ENCODE results near the gene KTN1.

KTN1 gene

DNA sequence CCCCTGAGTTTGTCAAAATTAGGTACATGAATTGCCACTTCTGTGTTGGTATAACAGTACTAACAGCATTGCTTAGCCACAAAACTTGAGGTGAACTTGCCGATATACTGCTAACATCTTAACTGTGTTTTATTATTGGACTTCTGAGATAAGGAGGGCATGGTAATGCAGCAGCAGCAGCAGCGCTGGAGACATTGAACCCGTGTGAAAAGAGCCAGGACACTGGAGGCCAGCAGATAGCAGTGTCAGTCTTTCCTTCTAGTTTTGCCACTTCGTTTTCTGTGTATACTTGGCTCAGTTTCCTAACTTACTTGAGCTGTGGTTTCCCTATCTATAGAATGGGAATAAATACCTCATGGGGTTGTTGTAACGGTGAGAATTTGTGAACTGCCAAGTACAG lies 82.7 kb downstream of the KTN1 start:
- H3F3A ChIP-seq (ENCODE audit: insufficient read depth) = no peaks in the 10 kb centered on the region
- H3K9me2 ChIP-seq (replicated peaks; ENCODE audit: insufficient read depth, low read length) = no peaks in the 10 kb centered on the region
- H3K27ac ChIP-seq (ENCODE audit: low read depth, low read length) = no peak overlapping the region
- no peaks in the 10 kb centered on the region for H4K20me1 ChIP-seq (ENCODE audit: low read depth, low read length)
- H3K36me3 ChIP-seq (ENCODE audit: low read length) = peaks cover 42% of the 10 kb centered on the region
- H3K79me2 ChIP-seq (ENCODE audit: insufficient read depth, low read length) = no peaks in the 10 kb centered on the region
- H3K4me3 ChIP-seq (ENCODE audit: insufficient read depth, low read length, poor library complexity, severe bottlenecking) = no peak overlapping the region
- H3K9me3 ChIP-seq (ENCODE audit: insufficient read depth, low read length) = no peaks in the 10 kb centered on the region
- H2AFZ ChIP-seq (ENCODE audit: low read depth, low read length, severe bottlenecking) = no peak overlapping the region
- no peak overlapping the region for H3K4me2 ChIP-seq (ENCODE audit: low read depth, low read length, poor library complexity, severe bottlenecking)
- no peaks in the 10 kb centered on the region for H3K27me3 ChIP-seq (ENCODE audit: low read length)
- TF ChIP-seq EZH2phosphoT487 (conservative IDR thresholded peaks at IDR 0.05; ENCODE audit: low read length) = no peak
- TF ChIP-seq, protein P1, sequence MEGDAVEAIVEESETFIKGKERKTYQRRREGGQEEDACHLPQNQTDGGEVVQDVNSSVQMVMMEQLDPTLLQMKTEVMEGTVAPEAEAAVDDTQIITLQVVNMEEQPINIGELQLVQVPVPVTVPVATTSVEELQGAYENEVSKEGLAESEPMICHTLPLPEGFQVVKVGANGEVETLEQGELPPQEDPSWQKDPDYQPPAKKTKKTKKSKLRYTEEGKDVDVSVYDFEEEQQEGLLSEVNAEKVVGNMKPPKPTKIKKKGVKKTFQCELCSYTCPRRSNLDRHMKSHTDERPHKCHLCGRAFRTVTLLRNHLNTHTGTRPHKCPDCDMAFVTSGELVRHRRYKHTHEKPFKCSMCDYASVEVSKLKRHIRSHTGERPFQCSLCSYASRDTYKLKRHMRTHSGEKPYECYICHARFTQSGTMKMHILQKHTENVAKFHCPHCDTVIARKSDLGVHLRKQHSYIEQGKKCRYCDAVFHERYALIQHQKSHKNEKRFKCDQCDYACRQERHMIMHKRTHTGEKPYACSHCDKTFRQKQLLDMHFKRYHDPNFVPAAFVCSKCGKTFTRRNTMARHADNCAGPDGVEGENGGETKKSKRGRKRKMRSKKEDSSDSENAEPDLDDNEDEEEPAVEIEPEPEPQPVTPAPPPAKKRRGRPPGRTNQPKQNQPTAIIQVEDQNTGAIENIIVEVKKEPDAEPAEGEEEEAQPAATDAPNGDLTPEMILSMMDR (IDR thresholded peaks at IDR 0.05; ENCODE audit: insufficient read depth, low read length, poor library complexity, severe bottlenecking) = no peak
- no peak overlapping the region for H3K9ac ChIP-seq (ENCODE audit: low read length)

DNA sequence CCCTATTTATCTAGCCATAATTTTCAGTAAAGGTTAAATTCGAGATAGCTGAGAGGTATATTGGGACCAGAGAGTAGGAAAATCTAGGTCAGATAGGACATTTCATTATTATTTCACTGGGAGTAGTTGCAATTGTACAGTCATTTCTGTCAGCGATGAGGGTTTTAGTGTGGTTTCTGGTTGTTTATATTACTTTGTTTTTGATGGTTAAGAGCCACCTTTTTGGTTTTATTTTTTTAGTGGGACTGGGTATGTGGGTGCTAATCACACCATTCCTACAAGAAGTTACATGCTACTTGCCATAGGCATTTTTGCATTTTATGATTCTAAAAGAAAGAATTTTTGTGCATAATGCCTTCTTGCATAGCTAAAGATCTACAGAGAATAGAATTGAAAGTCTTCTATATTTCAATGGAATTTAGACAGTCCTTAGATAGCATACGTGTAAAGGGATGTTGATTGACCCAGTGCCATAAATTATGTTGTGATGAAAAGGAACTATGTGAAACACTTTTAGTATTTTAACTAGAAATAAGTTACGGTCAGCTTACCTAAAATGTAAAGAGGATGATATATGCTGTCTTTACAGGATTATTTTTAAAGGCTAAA lies 85.2 kb downstream of the KTN1 start:
- Histone ChIP-seq H3K4me2 (ENCODE audit: low read depth, low read length, poor library complexity, severe bottlenecking) (no peak overlapping the region), H3K27ac (ENCODE audit: low read depth, low read length) (no peak overlapping the region), H4K20me1 (ENCODE audit: low read depth, low read length) (no peaks in the 10 kb centered on the region; the same call in 1 of the 2 replicates), H3K9ac (ENCODE audit: low read length) (no peak overlapping the region), H3K9me2 (replicated peaks; ENCODE audit: insufficient read depth, low read length) (no peaks in the 10 kb centered on the region), H3K36me3 (ENCODE audit: low read length) (peaks cover 27% of the 10 kb centered on the region; the same call in 1 of the 2 replicates), H3K79me2 (ENCODE audit: insufficient read depth, low read length) (no peaks in the 10 kb centered on the region), H3K9me3 (ENCODE audit: insufficient read depth, low read length) (no peaks in the 10 kb centered on the region), H3K4me3 (ENCODE audit: insufficient read depth, low read length, poor library complexity, severe bottlenecking) (no peak overlapping the region), H3F3A (ENCODE audit: insufficient read depth) (no peaks in the 10 kb centered on the region), H2AFZ (ENCODE audit: low read depth, low read length, severe bottlenecking) (no peak overlapping the region), H3K27me3 (ENCODE audit: low read length) (no peaks in the 10 kb centered on the region)
- no peak for TF ChIP-seq EZH2phosphoT487 (conservative IDR thresholded peaks at IDR 0.05; ENCODE audit: low read length)
- TF ChIP-seq, protein P1 (IDR thresholded peaks at IDR 0.05; ENCODE audit: insufficient read depth, low read length, poor library complexity, severe bottlenecking) = no peak

DNA sequence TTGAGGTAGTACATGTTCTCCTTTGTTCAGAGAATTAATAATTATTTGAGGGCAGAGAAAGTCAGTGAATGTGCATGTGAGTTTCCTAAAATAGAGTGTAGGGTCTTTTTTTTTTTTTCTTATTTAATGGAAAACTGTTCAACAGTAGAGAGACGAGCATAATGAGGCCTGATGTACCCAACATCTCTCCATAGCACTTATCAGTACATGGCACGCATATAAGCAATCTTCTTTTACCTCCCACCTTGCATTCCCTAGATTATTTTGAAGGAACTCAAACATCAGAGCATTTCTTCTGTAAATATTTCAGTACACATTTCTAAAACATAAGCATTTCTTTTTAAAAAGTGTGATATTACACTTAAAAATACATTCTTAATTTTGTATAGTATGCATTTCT lies 87.8 kb downstream of the KTN1 start:
- H3K9me2 ChIP-seq (replicated peaks; ENCODE audit: insufficient read depth, low read length) = no peaks in the 10 kb centered on the region
- no peaks in the 10 kb centered on the region for H3K9me3 ChIP-seq (ENCODE audit: insufficient read depth, low read length)
- H3F3A ChIP-seq (ENCODE audit: insufficient read depth) = no peaks in the 10 kb centered on the region
- H3K4me2 ChIP-seq (ENCODE audit: low read depth, low read length, poor library complexity, severe bottlenecking) = no peak overlapping the region
- H3K79me2 ChIP-seq (ENCODE audit: insufficient read depth, low read length) = no peaks in the 10 kb centered on the region
- no peak overlapping the region for H2AFZ ChIP-seq (ENCODE audit: low read depth, low read length, severe bottlenecking)
- H3K9ac ChIP-seq (ENCODE audit: low read length) = no peak overlapping the region
- H4K20me1 ChIP-seq (ENCODE audit: low read depth, low read length) = no peaks in the 10 kb centered on the region; the same call in 1 of the 2 replicates
- H3K27me3 ChIP-seq (ENCODE audit: low read length) = no peaks in the 10 kb centered on the region
- TF ChIP-seq EZH2phosphoT487 (conservative IDR thresholded peaks at IDR 0.05; ENCODE audit: low read length) = no peak
- TF ChIP-seq, protein P1 (IDR thresholded peaks at IDR 0.05; ENCODE audit: insufficient read depth, low read length, poor library complexity, severe bottlenecking) = no peak
- no peak overlapping the region for H3K27ac ChIP-seq (ENCODE audit: low read depth, low read length)
- H3K36me3 ChIP-seq (ENCODE audit: low read length) = peaks cover 36% of the 10 kb centered on the region
- no peak overlapping the region for H3K4me3 ChIP-seq (ENCODE audit: insufficient read depth, low read length, poor library complexity, severe bottlenecking)
